IMR-90 (cell line): ENCODE data around the gene HYDIN. TPM values are rescaled to one million over a fixed set of nuclear protein-coding genes. Genes with fewer than 3 reads are reported as not detected.

ENCODE experiments used
- ATAC-seq: fragments of 200-7000 bp; cut with Tn5 transposase; 2 replicates; pipeline ENCODE4 v1.9.1; 2020; ENCODE audit warnings: low read depth, mild to moderate bottlenecking, moderate library complexity
- BruUV-seq: library from RNA; stranded (reverse); fragments of 400-500 nt; replicated peaks from 2 replicates; lab custom pipeline; 2021; lab: Mats Ljungman, UMichigan
- CTCF ChIA-PET: fragments of 300-600 bp; formaldehyde crosslinking; extraction: SDS; loops from one replicate; lab custom pipeline; 2021; ENCODE audit warnings: antibody characterized with exemption; lab: Yijun Ruan, JAX
- POLR2A ChIA-PET: fragments of 300-600 bp; sonication (Branson Sonifier 250); formaldehyde crosslinking; loops from one replicate; lab custom pipeline; 2022; ENCODE audit warnings: antibody characterized with exemption; ENCODE audit not compliant: unreplicated experiment; lab: Charles Lee
- DNase-seq: peaks from one replicate; pipeline ENCODE4 v3.0.0; 2013
- H2AFZ ChIP-seq: replicated peaks from 2 replicates; pipeline ENCODE3; 2013; ENCODE audit warnings: low read length, mild to moderate bottlenecking; ENCODE audit not compliant: poor library complexity
- H2AK5ac ChIP-seq: 2 replicates; pipeline ENCODE4 v1.6.1; 2013; ENCODE audit warnings: low read depth, low read length, inconsistent platforms
- H2AK9ac ChIP-seq: replicated peaks from 2 replicates; pipeline ENCODE3; 2013; ENCODE audit warnings: mild to moderate bottlenecking, low read depth, low read length, moderate library complexity; ENCODE audit not compliant: poor library complexity
- H2BK120ac ChIP-seq: 2 replicates; pipeline ENCODE4 v1.6.1; 2013; ENCODE audit warnings: low read depth, low read length, inconsistent platforms
- H2BK15ac ChIP-seq: 3 replicates; pipeline ENCODE4 v1.6.1; 2013; ENCODE audit warnings: low read depth, low read length, inconsistent platforms
- H2BK20ac ChIP-seq: 2 replicates; pipeline ENCODE4 v1.6.1; 2013; ENCODE audit warnings: low read depth, mild to moderate bottlenecking, inconsistent platforms, low read length, moderate library complexity
- H2BK5ac ChIP-seq: 2 replicates; pipeline ENCODE4 v1.6.1; 2013; ENCODE audit warnings: mild to moderate bottlenecking, low read depth, low read length, inconsistent platforms; ENCODE audit not compliant: poor library complexity, severe bottlenecking
- H3K14ac ChIP-seq: replicated peaks from 2 replicates; pipeline ENCODE4 v1.6.1; 2013; ENCODE audit warnings: low read depth, low read length, inconsistent platforms
- H3K18ac ChIP-seq: 2 replicates; pipeline ENCODE4 v1.6.1; 2013; ENCODE audit warnings: low read depth, low read length, control low read depth
- H3K23ac ChIP-seq: 2 replicates; pipeline ENCODE4 v1.6.1; 2013; ENCODE audit warnings: low read depth, low read length, inconsistent platforms
- H3K27ac ChIP-seq: 2 replicates; pipeline ENCODE4 v1.5.1; 2013; ENCODE audit warnings: mild to moderate bottlenecking, control low read depth, low read length; ENCODE audit not compliant: insufficient read depth
- H3K27me3 ChIP-seq: 2 replicates; pipeline ENCODE4 v1.6.1; 2013; ENCODE audit warnings: low read length; ENCODE audit not compliant: control insufficient read depth, insufficient read depth
- H3K36me3 ChIP-seq: 2 replicates; pipeline ENCODE4 v1.6.1; 2013; ENCODE audit warnings: low read length, mixed read lengths; ENCODE audit not compliant: control insufficient read depth, insufficient read depth
- H3K4ac ChIP-seq: 2 replicates; pipeline ENCODE4 v1.6.1; 2013; ENCODE audit warnings: low read depth, low read length, inconsistent platforms
- H3K4me1 ChIP-seq: 2 replicates; pipeline ENCODE4 v1.6.1; 2013; ENCODE audit warnings: low read length, mixed read lengths; ENCODE audit not compliant: control insufficient read depth, insufficient read depth
- H3K4me2 ChIP-seq: 2 replicates; pipeline ENCODE4 v1.6.1; 2013; ENCODE audit warnings: low read depth, mild to moderate bottlenecking, control low read depth, low read length, moderate library complexity
- H3K4me3 ChIP-seq: 2 replicates; pipeline ENCODE4 v1.5.1; 2013; ENCODE audit warnings: low read depth, mild to moderate bottlenecking, control low read depth, low read length, moderate library complexity; ENCODE audit not compliant: insufficient read depth
- H3K56ac ChIP-seq: 2 replicates; pipeline ENCODE4 v1.6.1; 2013; ENCODE audit warnings: low read length, inconsistent platforms; ENCODE audit not compliant: insufficient read depth; ENCODE audit errors: extremely low read depth
- H3K79me1 ChIP-seq, 2 experiments: 2 replicates each; pipeline ENCODE4 v1.6.1; 2013; ENCODE audit warnings: low read length in 2 of 2, inconsistent platforms in 1 of 2, low read depth in 1 of 2
- H3K9ac ChIP-seq: 2 replicates; pipeline ENCODE4 v1.6.1; 2013; ENCODE audit warnings: low read depth, low read length, control low read depth
- H3K9me1 ChIP-seq: 2 replicates; pipeline ENCODE4 v1.6.1; 2013; ENCODE audit warnings: low read length, inconsistent platforms; ENCODE audit not compliant: insufficient read depth
- H3K9me3 ChIP-seq: 2 replicates; pipeline ENCODE4 v1.6.1; 2013; ENCODE audit warnings: low read length; ENCODE audit not compliant: control insufficient read depth, insufficient read depth
- H4K20me1 ChIP-seq: 2 replicates; pipeline ENCODE4 v1.6.1; 2013; ENCODE audit warnings: low read length, inconsistent platforms; ENCODE audit not compliant: insufficient read depth
- H4K5ac ChIP-seq: 2 replicates; pipeline ENCODE4 v1.6.1; 2013; ENCODE audit warnings: mild to moderate bottlenecking, low read depth, low read length, control low read depth
- H4K8ac ChIP-seq, 2 experiments: 2 replicates each; pipeline ENCODE4 v1.6.1; 2013; ENCODE audit warnings: low read depth in 2 of 2, low read length in 2 of 2, control low read depth in 1 of 2, inconsistent platforms in 1 of 2
- H4K91ac ChIP-seq: 2 replicates; pipeline ENCODE4 v1.6.1; 2013; ENCODE audit warnings: low read depth, low read length, inconsistent platforms; ENCODE audit not compliant: insufficient read depth
- CEBPB ChIP-seq: IDR thresholded peaks from 2 replicates; pipeline ENCODE4 v1.6.1; 2012; ENCODE audit warnings: low read depth, low read length, improper control_type of control experiment
- CHD1 ChIP-seq: IDR thresholded peaks from 2 replicates; pipeline ENCODE4 v1.6.1; 2012; ENCODE audit warnings: low read depth, low read length, improper control_type of control experiment
- CTCF ChIP-seq: conservative IDR thresholded peaks from 2 replicates; pipeline ENCODE4 v1.5.1; 2012; ENCODE audit warnings: mild to moderate bottlenecking, low read depth, low read length, improper control_type of control experiment
- FOS ChIP-seq: fragments of 150-350 bp; IDR thresholded peaks from 2 replicates; pipeline ENCODE4 v1.6.1; 2016; ENCODE audit warnings: low read depth, low read length
- MAFK ChIP-seq: IDR thresholded peaks from 2 replicates; pipeline ENCODE4 v1.6.1; 2012; ENCODE audit warnings: low read depth, low read length, improper control_type of control experiment
- MAZ ChIP-seq: IDR thresholded peaks from 2 replicates; pipeline ENCODE4 v1.6.1; 2012; ENCODE audit warnings: low read depth, mild to moderate bottlenecking, low read length, improper control_type of control experiment, moderate library complexity, borderline replicate concordance
- MXI1 ChIP-seq: IDR thresholded peaks from 2 replicates; pipeline ENCODE4 v1.6.1; 2012; ENCODE audit warnings: low read depth, mild to moderate bottlenecking, low read length, moderate library complexity, borderline replicate concordance
- NFE2L2 ChIP-seq: fragments of 150-350 bp; IDR thresholded peaks from 2 replicates; pipeline ENCODE4 v1.6.1; 2016; ENCODE audit warnings: low read depth, mild to moderate bottlenecking, low read length
- POLR2A ChIP-seq: IDR thresholded peaks from 2 replicates; pipeline ENCODE4 v1.6.1; 2012; ENCODE audit warnings: mild to moderate bottlenecking, low read depth, low read length
- RAD21 ChIP-seq: IDR thresholded peaks from 2 replicates; pipeline ENCODE4 v1.6.1; 2012; ENCODE audit warnings: low read length, improper control_type of control experiment
- RCOR1 ChIP-seq: IDR thresholded peaks from 2 replicates; pipeline ENCODE4 v1.6.1; 2012; ENCODE audit warnings: mild to moderate bottlenecking, low read length, improper control_type of control experiment; ENCODE audit not compliant: insufficient replicate concordance
- RFX5 ChIP-seq: IDR thresholded peaks from 2 replicates; pipeline ENCODE4 v1.8.0; 2012; ENCODE audit warnings: low read depth, mild to moderate bottlenecking, low read length, moderate library complexity
- SMC3 ChIP-seq: fragments of 150-350 bp; IDR thresholded peaks from 2 replicates; pipeline ENCODE4 v1.6.1; 2016; ENCODE audit warnings: low read depth, mild to moderate bottlenecking, antibody characterized with exemption, low read length, moderate library complexity
- WGBS, 2 experiments: methylation state at CpG; one replicate each; pipeline versions ENCODE4 v1.1.5 to v1.1.7; 2013; ENCODE audit warnings: missing lambda C conversion rate in 2 of 2; ENCODE audit not compliant: insufficient read length in 1 of 2; ENCODE audit errors: extremely low coverage in 2 of 2; 5-methylcytosine and 5-hydroxymethylcytosine counted together
- dilution Hi-C: fragments of 300-500 bp; cut with HindIII; formaldehyde crosslinking; loops from one replicate; pipeline ENCODE4 v1.14.3; 2018; ENCODE audit warnings: low sequenced_read_pairs; ENCODE audit not compliant: unreplicated experiment
- in situ Hi-C: fragments of 300-500 bp; cut with MboI; formaldehyde crosslinking; loops from 3 replicates; pipeline ENCODE4 v1.14.3; 2019; ENCODE audit warnings: low sequenced_read_pairs, inconsistent platforms, mixed read lengths
- intact Hi-C: fragments of 100-400 bp; cut with micrococcal nuclease; formaldehyde crosslinking; loops from 2 replicates; pipeline ENCODE4 v1.10.0; 2022
- polyA plus RNA-seq, 3 experiments: library from polyadenylated mRNA; depleted of rRNA; stranded (reverse); fragments of >200 nt; gene quantifications; 2 replicates each; pipeline ENCODE4 v1.2.3, GENCODE V29; 2012; ENCODE audit warnings: low replicate concordance in 1 of 3
- total RNA-seq: library from RNA; depleted of rRNA; stranded (reverse); fragments of >200 nt; gene quantifications from 2 replicates; pipeline ENCODE4 v1.2.3, GENCODE V29; 2012
- TF ChIP-seq, protein P1 (sequence below): fragments of 150-350 bp; IDR thresholded peaks from 2 replicates; pipeline ENCODE4 v1.6.1; 2016; ENCODE audit warnings: low read depth, mild to moderate bottlenecking, low read length, moderate library complexity, borderline replicate concordance
- TF ChIP-seq, protein P2 (sequence below): fragments of 150-350 bp; IDR thresholded peaks from 2 replicates; pipeline ENCODE4 v1.6.1; 2017; ENCODE audit warnings: mild to moderate bottlenecking, antibody characterized with exemption, low read length, low read depth

Gene HYDIN
- total and polyA plus RNA-seq, 2 of the 4 experiments (the other 2 are of a cell fraction): 0.18 to 0.27 TPM

DNA sequence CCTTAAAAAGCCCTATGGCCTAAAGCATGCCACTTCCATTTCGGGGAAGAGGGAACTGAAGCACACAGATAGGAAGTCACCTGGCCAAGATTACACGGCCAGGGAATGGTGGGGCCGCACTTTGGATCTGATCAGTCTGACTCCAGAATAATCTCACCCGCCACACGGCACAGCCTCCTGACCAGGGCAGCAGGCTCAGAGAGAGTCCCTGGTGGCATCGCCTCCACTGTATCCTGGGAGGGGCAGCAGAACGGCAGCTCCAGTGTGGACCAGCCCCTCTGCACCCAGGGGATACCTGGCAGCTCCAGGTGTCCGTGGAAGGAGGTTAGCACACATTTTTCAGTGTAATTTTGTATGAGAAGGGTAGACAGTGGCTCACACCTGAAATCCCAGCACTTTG, 465.0 kb downstream of the HYDIN start:
- no peak overlapping the region for H2BK5ac ChIP-seq
- H2AK9ac ChIP-seq: no peak overlapping the region
- no peak overlapping the region for H4K5ac ChIP-seq
- H3K4me3 ChIP-seq: no peak overlapping the region
- ATAC-seq (no peak), DNase-seq (no peak)
- no peak overlapping the region for H3K56ac ChIP-seq
- no peak overlapping the region for H3K23ac ChIP-seq
- WGBS, 2 experiments: 96% methylated on average over 5 of the region's 8 CpGs; no CpG with 5 or more reads in 1 of the 2 experiments
- in situ Hi-C loops (loop anchor here (5.0 kb wide), 1 partner anchor 83 kb away; no protein-coding TSS in a partner anchor), dilution Hi-C loops (loop anchor here (10.0 kb wide), 1 partner anchor 91 kb away; no protein-coding TSS in a partner anchor), intact Hi-C loops (no loop called here)
- H3K18ac ChIP-seq: no peak overlapping the region
- H2AK5ac ChIP-seq: peak overlapping the region; percentile 31; the same call in 1 of the 2 replicates
- peaks cover 27% of the 10 kb centered on the region for H3K36me3 ChIP-seq
- H3K79me1 ChIP-seq: peaks cover 0 to 18% of the 10 kb centered on the region in 2 experiments; a peak in 1 of 4 replicates
- H3K27me3 ChIP-seq: no peaks in the 10 kb centered on the region
- H2BK20ac ChIP-seq: no peak overlapping the region
- H4K20me1 ChIP-seq: no peaks in the 10 kb centered on the region; the same call in 1 of the 2 replicates
- TF ChIP-seq, protein P1, sequence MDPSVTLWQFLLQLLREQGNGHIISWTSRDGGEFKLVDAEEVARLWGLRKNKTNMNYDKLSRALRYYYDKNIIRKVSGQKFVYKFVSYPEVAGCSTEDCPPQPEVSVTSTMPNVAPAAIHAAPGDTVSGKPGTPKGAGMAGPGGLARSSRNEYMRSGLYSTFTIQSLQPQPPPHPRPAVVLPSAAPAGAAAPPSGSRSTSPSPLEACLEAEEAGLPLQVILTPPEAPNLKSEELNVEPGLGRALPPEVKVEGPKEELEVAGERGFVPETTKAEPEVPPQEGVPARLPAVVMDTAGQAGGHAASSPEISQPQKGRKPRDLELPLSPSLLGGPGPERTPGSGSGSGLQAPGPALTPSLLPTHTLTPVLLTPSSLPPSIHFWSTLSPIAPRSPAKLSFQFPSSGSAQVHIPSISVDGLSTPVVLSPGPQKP: no peak
- no peak for TF ChIP-seq CHD1
- TF ChIP-seq FOS: no peak
- TF ChIP-seq RAD21: no peak
- no peak for TF ChIP-seq MAZ
- TF ChIP-seq CEBPB: no peak
- TF ChIP-seq RCOR1: no peak
- no peak for TF ChIP-seq NFE2L2
- TF ChIP-seq MXI1: no peak
- no peak for TF ChIP-seq CTCF
- TF ChIP-seq RFX5: no peak
- TF ChIP-seq MAFK: no peak
- TF ChIP-seq SMC3: no peak
- TF ChIP-seq, protein P2, sequence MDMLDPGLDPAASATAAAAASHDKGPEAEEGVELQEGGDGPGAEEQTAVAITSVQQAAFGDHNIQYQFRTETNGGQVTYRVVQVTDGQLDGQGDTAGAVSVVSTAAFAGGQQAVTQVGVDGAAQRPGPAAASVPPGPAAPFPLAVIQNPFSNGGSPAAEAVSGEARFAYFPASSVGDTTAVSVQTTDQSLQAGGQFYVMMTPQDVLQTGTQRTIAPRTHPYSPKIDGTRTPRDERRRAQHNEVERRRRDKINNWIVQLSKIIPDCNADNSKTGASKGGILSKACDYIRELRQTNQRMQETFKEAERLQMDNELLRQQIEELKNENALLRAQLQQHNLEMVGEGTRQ: no peak
- no peak for TF ChIP-seq POLR2A
- no peak overlapping the region for H3K9ac ChIP-seq
- no peak overlapping the region for H4K8ac ChIP-seq
- H3K14ac ChIP-seq: no peak overlapping the region
- H3K27ac ChIP-seq: no peak overlapping the region
- H2BK120ac ChIP-seq: no peak overlapping the region
- H2BK15ac ChIP-seq: no peak overlapping the region
- H3K4ac ChIP-seq: 0 out of 2 replicates have a peak overlapping the region, but pooled peaks have one; percentile 18
- ChIA-PET POLR2A (no interaction called here), CTCF (interaction anchor here (0.7 kb wide), 1 partner anchor 14 kb away, joined by 3 read pairs; no protein-coding TSS in a partner anchor)
- BruUV-seq: no TSS peak
- H4K91ac ChIP-seq: no peak overlapping the region
- H3K9me1 ChIP-seq: peaks cover 15% of the 10 kb centered on the region
- peaks cover 16% of the 10 kb centered on the region for H3K4me1 ChIP-seq
- no peaks in the 10 kb centered on the region for H3K9me3 ChIP-seq
- no peak overlapping the region for H3K4me2 ChIP-seq
- no peak overlapping the region for H2AFZ ChIP-seq
